ENCODE measurements around the gene PNPLA3.

PNPLA3 gene, protein sequence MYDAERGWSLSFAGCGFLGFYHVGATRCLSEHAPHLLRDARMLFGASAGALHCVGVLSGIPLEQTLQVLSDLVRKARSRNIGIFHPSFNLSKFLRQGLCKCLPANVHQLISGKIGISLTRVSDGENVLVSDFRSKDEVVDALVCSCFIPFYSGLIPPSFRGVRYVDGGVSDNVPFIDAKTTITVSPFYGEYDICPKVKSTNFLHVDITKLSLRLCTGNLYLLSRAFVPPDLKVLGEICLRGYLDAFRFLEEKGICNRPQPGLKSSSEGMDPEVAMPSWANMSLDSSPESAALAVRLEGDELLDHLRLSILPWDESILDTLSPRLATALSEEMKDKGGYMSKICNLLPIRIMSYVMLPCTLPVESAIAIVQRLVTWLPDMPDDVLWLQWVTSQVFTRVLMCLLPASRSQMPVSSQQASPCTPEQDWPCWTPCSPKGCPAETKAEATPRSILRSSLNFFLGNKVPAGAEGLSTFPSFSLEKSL

DNA sequence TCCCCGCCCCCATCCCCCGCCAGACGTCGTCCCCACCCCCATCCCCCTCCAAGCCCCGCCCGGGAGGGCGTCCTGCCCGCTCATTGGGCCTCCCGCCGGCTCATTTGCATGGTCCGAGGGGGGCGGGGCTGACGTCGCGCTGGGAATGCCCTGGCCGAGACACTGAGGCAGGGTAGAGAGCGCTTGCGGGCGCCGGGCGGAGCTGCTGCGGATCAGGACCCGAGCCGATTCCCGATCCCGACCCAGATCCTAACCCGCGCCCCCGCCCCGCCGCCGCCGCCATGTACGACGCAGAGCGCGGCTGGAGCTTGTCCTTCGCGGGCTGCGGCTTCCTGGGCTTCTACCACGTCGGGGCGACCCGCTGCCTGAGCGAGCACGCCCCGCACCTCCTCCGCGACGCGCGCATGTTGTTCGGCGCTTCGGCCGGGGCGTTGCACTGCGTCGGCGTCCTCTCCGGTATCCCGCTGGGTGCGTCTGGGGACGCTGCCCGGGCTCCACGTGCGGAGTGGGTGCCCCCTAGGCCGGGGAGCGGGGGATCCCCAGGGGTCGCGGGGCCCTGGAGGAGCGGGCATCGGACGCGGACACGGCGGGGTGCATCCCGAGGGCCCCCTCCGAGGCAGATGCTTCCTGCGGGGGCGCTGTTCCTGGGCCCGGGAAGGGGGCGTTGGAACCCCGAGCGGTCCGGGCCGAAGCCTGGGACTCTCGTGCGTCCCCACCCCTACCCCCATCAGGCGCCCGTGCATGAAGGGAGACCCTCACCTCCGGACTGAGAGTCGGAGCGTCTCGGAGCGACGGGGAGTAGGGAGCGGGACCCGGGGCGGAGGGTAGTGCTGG lies at the start of gene PNPLA3:
Gene PNPLA3, plus strand, starts transcription at position 175 of the 834 bp plus-strand sequence. Its CDS starts 107 bp downstream, at position 282.
- DNase-seq (ENCODE audit: low read depth), result peak; percentile 68

DNA sequence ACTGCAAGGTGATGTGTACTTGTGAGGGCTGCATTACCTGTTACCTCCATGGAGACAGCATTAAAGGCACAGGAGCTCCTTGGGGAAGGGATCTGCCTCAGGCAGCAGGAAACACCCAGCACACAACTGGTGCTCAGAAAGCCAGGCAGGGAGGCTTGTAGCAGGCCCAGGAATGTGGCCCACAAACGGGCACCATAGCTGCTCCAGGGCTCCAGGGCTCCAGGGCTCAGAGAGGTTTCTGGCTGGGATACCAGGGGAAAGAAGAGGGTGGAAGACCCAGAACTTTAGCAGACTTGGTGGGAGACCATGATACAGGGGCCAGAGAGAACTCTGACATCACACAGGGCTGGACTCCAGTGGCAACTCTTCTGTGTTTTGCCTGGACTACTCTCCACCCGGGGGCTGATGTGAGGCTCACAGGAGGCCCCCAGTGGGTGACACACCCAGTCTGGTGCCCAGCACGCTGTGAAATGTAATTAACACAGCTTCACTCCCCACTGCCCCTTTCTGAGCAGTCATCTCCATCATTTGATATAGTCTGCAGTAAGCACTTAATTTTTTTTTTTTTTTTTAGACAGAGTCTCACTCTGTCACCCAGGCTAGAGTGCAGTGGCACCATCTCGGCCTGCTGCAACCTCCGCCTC lies 46.6 kb upstream of the PNPLA3 start:
- no peak for DNase-seq (ENCODE audit: low read depth)

DNA sequence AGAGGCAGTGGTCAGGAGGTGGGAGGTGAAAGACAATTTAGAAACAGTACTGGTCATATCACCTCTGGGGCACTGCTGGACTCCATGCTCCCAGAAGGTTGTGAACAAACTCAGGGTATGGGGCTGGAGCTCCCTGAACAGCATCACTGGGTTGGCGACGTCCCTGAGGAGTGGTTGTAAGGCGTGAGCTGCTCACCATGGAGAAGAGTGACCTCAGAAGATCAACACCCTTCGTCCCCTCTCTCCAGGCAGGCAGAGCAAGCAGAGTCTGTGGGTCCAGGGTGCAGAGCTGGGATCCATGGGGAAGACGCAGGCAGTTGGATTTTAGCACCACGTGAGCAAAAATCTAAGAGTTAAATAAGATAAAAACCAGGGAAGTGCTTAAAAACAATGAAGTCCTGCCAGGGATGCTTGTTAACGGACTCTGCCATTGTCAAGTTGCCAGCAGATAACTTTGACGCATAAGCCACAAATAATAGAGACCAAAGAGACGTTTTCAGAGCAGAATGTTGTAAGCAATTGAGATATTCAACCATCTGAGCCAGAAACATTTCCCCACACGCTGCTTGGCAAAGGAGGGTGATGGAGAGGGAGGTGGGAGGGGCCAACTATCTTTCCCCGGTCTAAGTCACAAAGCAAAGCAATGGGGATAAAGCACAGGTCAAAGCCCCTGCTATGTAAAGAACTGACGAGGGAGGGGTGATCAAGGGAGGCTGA lies 45.4 kb upstream of the PNPLA3 start:
- DNase-seq (ENCODE audit: low read depth), result no peak

DNA sequence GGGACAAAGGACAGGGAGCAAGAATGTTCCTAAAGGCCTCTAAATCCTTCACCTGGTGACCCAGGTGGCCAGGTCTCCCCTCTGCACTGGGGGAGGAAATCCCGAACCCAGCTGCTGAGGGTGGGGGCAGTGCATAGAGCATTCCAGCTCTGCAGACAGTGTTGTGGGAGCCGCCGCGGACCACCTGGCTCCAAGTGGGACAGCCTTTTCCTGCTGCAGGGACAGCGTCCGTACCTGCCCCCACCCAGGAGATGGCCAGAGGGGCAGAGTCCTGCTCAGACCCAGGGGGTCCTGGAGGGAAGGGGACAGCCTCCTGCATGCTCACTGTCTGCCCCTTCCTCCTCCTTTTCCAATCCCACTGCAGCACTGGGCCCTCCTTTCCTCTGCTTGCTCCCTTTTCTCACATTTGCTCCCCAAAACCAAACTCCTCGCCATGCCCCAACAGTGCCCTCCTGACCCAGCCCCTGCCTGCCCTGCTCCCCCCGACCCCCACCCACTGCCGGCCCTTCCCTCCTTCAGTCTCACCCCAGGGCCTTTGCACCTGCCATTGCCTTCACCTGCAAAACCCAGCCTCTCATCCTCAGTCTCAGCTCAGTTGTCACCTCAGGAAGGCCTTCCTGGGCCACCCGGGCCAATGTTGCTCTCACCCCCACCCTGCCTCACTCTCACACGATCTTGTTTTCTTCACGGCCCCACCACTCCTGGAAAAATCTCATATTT lies 44.6 kb upstream of the PNPLA3 start:
- no peak for DNase-seq (ENCODE audit: low read depth)

DNA sequence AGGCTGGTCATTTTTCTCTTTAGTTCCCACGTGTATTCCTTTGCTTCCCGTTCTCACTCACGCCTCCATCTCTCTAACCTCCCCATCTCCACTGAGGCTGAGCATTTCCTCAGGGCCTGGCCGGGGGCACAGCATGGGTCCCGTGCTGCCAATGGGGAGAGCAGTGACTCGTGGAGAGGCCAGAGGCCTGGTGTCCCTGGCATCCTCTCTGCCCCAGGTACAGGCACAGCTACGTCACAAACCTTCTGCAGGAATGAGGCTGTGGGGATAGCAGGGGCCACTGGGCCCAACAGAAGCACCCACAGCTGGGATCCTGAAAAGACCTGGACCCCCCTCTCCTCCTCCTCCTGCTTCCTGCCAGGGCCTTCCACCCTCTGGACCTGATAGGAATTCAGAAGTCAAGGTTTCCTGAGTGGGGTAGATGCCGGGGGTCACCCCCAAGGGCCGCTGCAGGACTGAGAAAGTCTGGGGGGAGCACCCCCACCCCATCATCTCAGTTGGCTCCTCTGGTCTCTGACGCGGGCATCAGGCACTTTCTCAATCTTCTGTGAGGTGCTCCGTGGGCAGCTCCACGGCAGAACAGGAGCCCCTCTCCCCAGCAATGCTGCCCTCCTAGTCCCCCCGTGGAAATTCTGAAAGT lies 43.6 kb upstream of the PNPLA3 start:
- DNase-seq (ENCODE audit: low read depth), result no peak

DNA sequence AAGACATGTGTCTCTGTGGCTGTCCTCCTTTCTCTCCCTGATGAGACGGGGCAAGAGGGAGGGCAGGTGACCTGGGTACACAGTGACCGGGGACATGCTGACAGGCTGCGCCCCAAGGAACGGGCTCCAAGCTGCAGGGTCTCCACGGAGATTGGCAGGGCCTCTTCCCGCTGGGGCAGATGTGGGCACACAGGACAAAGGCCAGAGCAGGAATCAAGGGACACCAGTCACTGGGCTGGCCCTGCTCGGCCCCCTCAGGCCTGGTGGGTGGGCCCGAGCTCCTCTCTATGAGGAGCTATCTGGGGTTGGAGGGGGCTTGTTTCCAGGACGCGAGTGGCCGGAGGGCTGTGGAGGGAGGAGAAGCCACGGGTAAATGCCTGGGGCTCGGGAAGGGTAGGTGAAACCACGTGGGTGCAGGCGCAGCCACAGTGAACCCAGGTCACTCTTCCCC lies 43.0 kb upstream of the PNPLA3 start:
- no peak for DNase-seq (ENCODE audit: low read depth)

DNA sequence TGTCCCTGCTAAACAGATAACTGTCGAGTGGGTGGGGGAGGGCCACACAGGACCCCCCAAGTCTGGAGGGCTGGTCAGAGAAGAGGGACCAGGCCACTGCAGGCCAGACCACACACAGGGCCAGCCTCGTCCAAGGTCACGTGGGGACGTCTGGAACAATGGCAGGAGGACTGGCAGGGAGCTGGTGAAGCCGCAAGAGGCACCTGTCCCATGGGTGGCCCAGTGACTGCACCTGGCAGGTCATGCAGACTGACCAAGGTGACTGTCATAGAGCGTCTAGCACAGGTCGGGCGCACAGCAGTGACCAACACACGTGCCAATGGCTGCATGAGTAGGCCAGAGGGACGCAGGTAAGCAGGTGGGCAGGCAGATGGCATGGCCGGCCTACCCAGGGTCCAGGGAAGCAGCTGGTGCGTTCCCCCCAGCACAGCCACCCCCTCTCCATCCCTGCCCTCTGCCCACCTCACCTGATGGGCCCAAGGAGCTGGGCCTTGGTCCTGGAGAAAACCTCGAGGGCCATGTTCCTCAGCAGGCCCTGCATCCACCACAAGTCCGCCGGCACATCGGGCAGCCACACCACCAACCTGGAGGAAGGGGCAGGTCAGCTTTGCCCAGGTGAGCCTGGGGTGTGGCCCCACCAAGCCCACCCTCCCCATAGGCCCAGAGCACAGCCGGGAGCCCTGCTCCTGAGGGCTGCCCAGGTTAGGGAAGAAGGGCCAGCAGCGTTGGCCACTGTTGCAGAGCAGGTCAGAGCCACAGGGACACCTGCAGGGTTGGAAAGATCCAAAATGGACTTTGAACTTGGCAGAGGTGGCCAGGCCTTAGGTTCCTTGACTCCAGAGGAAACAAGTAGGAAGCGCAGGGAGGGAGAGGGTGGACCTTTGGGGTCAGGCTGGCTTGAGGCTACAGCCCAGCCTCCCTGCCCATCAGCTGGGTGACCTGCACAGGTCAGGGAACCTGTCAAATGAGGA lies 42.2 kb upstream of the PNPLA3 start:
- no peak for DNase-seq (ENCODE audit: low read depth)

DNA sequence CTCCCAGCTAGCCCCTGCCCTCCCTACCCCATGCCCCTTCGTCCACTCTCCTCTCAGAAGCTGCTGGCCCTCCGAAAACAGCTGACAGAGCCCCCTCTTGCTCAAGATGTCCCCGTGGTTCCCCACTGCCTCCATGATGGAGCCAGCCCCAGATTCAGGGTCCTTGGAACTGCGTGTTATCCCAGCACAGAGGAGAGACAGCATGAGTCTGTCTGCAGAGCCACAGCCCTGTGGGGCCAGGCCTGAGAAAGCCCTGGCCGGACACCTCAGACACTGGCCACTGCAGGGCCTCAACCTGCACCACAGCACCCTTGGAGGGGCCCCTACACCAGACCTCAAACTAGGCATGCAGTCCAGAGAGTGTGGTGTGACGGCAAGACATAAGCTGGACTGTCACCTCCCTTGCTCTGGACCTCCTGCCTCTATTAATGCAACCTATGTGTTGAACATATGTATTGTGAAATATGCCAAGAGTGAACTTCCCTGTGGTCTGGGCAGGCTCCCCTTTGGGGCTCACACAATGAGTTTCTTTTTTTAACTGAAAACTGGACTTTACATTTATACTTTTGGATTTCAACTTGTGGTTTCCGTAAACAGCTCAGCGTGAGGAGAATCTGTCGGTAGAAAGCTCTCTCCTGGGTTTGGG lies 41.4 kb upstream of the PNPLA3 start:
- DNase-seq (ENCODE audit: low read depth), result no peak

DNA sequence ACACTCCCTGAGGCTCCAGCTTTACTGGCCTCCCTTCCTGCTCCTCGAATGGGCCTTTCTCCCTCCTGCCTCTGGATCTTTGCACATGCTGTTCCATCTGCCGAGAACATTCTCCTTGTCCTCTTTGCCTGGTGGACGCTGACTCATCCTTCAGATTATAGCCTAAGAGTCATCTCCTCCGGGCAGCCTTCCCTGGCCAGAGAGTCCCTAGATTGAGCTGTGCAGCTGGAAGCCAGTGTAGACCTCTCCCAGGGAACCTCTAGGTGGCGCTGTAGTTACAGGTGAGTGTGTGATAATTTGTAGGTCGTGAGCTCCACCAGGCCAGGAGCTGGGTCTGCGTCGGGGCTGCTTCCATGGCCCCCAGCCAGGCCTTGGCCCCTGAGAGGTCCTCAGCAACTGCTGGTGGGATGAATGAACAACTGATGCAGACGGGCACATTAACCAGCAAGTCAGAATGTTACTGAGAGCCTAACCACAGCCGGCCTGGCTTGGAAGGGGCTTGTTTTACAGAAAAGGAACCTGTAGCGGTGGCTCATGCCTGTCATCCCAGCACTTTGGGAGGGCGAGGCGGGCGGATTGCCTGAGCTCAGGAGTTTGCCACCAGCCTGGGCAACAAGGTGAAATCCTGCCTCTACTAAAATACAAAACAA lies 40.5 kb upstream of the PNPLA3 start:
- peak; percentile 41 for DNase-seq (ENCODE audit: low read depth)

DNA sequence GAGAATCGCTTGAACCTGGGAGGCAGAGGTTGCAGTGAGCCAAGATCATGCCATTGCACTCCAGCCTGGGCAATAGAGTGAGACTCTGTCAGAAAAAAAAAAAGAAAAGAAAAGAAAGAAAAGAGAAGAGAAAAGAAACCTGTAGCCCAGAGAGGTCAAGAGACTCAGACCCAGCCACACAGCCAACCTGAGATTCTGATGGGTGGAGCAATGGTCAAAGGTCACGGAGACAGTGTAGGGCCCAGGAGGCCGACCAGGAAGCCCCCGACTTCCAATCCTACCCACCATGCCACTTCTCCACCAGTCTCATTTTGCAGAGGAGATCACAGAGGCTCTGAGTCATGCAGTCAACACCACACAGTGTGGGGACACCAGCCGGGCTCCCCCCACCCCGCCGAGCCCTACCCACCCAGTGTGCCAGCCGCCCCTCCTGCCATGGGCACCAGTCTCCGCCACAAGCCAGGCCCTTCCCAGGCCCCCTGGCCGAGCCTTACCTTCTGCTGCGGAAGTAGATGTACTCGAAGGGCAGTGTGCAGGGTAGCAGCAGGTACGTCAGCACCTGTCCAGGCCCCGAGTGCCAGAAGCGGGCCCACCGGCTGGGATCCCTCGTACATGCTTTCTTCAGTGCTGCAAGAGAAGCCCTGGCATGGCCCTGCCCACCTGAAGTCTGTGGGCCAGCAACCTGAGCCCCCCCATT lies 39.7 kb upstream of the PNPLA3 start:
- no peak for DNase-seq (ENCODE audit: low read depth)

DNA sequence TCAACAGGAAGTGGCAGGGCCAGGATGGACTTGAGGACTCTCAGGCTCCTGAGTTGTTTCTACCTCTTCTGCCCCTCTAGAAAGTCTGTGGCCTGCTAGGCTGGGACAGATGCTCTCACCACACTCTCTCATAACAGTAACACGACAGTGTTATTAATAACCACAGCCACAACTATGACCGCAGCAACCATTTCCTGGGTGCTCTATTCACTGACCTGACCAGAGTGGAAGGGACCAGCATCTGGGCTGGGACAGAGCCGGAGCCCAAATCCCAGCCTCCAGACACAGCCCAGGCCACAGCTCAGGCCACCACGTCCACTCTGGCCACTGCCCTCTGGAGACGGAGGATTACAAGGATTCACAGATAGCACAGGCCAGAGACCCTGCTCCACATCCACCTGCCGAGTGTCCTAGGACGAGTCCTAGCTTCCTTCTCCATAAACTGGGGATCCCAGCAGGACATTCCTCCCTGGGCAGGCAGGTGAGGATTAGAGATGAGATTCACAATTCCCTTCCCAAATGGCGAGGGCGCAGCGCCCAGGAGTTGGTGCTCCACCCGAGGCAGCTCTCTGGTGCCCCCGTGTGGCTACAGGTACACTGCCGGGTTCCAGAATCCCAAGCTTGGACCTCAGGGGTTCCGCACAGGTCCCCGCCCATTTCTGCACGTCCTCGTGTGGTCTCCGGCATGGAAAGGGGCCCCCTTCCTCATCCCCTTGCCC lies 38.8 kb upstream of the PNPLA3 start:
- peak; percentile 34 for DNase-seq (ENCODE audit: low read depth)

DNA sequence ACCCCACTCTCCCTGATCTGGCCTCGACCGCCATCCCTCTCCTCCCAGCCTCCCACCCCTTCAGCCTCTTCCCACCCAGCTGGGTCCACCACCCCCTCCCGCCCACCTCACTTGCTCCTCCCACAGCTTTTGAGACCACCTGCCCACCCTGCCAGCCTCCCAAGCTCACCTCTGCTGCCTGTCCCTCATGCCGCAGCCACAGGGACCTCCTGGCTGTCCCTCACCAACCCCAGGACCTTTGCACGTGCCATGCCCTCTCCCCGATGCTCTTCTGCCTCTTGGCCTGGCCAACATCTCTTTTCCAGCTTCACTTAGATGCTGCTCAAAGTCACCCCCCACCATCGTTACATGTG lies 38.3 kb upstream of the PNPLA3 start:
- no peak for DNase-seq (ENCODE audit: low read depth)

DNA sequence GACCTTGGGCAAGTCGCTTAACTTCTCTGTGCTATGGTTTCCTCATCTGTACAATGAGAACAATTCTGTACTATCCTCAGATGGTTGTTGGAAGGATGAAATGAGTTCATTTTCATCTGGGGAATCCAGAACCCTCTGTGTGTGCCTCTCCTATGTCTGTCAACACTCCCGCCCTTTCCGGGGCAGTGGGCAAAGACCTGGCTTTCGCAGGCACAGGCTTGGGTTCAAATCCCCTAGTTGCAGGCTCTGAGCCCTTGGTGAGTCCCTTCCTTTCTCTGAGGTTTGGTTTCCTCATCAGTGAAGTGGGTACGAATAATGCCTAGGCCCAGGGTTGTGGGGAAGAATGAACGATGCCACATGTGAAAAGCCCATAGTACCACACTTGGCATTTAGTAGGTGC lies 37.8 kb upstream of the PNPLA3 start:
- DNase-seq (ENCODE audit: low read depth), result no peak

DNA sequence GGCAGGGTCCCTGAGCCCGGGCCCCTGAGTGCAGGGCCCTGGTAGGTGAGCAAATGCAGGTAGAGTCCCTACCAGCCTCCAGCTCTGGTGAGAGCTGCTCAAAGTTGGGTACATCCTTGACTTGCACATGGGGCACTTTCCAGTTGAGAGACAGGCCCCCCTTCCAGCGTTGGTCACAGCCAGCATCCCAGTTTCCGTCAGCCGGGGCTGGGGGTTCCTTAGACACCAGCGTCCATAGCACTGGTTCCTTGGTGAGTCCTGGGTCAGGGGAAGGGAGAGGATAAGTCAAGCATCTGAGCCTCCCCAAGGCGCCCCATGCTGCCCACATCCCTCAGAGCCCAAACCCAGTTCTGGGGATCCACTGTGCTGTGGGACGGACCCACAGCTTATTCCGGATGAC lies 37.4 kb upstream of the PNPLA3 start:
- no peak for DNase-seq (ENCODE audit: low read depth)

DNA sequence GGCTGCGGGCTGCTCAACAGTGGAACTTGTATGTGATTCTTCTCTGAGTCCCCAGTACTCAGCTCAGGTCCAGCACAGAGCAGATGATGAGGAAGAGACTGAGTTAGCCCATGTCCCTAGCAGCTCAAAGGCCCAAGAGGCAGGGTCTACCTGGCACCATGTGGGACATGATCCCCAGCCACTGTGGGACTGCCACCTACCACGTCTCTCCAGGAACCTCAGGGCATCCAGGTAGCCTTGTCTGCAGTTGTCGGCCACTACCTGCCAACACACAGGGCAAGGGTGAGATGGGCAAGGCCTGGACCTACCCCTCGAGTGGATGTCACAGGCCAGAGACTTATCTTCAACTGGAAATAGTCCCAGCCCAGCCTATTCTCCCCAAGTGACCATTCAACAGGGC lies 36.2 kb upstream of the PNPLA3 start:
- DNase-seq (ENCODE audit: low read depth), result no peak

DNA sequence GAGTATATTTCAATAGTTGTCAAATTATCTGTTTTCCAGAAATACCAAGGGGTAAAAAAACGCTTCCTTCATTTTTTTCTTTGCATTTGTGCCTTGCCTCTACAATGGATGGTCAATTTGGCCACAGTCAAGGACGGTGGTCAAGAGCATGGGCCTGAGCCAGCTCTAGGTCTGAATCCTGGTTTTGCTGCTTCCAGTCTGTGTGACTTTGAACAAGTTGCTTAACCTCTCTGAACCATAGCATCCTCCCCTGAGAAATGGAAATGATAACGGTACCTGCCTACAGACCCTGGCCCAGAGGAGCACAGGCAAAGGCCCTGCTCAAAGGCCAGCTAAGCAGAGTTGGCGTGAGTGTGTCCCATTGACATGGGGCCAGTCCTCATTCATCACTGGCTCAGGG lies 34.9 kb upstream of the PNPLA3 start:
- DNase-seq (ENCODE audit: low read depth), result no peak

DNA sequence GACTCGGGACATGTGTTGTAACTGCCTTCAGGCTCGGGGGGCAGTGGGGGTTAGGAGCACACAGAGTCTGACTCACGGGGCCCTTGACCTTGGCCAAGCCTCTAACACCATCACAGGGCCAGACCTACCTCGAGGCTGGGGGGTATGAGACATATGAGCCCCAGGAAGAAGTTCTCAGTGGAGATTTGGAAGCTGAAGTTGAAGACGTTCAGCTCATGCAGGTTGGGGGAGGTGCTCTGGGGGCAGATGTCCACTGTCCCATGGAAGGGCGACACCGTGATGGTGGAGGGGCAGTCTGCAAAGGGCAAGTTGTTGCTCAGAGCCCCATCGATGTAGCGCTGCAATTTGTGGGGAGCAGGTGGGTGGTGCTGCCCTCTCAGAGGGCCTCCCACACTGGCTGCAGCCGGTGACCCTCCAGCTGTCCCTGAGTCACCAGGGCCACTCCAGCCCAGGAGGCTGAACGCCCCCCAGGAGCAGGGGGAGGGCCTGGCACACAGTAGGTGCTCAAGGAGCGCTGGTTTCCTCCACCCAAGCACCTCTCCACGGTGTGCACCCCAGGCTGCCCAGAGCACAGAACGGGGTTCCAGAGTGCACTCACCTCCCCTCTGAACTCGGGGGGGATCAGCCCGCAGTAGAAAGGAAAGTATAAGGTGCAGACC lies 34.3 kb upstream of the PNPLA3 start:
- no peak for DNase-seq (ENCODE audit: low read depth)

All from activated T-cell treated with anti-CD3 and anti-CD28 coated beads for 24 hours (primary cell).